CD4-positive, alpha-beta T cell treated with Interleukin-15 for 1 hour (primary cell): ENCODE results near the gene PRICKLE3.
"Not testable (repeated sequence)": the region's sequence is repeated elsewhere in the genome, so short reads cannot be mapped to it uniquely, and the experiment has no call there.

Experiments used
- DNase-seq: peaks from one replicate; pipeline ENCODE4 v3.0.0-alpha.2; 2020

Gene PRICKLE3

DNA sequence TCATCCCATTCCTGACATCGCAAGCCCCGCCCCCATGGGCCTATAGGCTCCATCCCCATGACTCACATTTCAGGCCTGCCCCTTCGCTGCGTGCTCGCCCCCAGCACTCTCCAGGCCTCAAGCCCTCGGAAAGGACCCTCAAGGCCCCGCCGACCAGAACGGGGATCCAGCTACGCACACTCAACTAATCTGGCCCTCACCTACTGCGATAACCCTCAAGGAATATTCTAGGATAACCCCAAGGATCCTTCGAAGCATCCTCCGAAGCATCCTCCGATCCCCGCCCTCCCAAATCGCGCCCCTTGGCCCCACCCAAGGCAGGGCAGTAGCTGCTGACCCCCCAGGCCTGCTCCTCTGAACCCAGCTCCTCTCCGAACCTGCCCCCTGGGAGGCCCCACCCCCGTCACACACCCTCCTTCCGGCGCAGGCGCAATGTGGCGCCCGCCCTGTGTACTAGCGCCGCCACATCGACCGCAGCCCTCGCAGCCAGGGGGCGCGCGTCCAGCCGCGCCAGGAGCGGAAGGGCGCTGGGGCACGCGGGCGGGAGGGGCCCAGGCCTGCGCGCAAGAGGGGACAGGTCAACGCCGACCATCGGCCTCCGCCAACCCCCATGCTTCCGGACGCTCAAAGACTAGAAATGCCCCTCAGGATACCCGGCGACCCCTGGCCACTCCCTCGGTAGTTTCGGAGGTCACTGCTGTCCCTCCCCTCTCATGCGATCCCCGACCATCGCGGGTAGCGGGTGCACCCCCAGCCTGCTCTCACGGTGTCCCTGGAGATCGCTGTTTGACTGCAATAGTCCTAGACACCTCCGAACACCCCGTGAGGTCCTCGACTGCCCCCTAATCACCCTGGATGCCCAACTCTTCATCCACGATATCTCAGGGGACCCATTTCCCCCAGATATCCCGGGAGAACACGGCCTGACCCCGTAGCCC lies 30.0 kb downstream of the PRICKLE3 start:
- DNase-seq = peak; percentile 89

DNA sequence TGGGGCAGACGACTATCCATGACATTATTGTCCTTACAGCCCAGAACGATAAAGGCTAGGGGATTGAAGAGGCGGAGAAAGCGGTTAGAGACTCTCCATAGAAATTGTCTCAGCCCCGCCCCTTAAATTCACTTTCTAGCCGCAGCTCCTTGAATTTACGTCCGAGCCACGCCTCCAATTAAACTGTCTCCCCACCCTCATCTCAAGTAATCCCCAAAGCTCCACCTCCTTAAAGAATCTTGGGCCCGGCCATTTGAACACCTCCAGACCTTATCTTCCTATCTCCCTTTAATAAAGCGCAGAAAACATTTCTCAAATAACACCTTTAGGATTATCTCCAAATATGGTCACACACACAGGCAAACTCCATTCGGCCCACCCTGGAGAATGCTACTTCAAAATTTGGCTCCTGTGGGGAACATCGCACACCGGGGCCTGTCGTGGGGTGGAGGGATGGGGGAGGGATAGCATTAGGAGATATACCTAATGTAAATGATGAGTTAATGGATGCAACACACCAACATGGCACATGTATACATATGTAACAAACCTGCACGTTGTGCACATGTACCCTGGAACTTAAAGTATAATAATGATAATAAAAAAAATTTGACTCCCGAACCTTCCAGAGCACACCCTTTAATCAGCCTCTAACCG lies 30.8 kb downstream of the PRICKLE3 start:
- DNase-seq = peak; percentile 36

DNA sequence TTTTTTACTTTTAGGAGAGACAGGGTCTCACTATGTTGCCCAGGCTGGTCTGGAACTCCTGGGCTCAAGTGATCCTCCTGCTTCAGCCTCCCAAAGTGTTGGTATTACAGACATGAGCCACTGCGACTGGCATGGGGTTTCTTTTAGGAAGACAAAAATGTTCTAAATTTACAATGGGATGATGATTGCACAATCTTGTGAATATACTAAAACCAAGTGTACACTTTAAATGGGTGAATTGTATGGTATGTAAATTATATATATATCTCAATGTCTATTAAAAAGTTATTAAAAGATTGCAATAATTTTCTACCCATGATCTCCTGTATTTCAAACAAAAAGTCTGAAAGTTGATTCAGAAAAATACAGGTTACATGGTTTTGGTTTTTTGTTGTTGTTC lies 32.7 kb downstream of the PRICKLE3 start:
- no peak for DNase-seq

DNA sequence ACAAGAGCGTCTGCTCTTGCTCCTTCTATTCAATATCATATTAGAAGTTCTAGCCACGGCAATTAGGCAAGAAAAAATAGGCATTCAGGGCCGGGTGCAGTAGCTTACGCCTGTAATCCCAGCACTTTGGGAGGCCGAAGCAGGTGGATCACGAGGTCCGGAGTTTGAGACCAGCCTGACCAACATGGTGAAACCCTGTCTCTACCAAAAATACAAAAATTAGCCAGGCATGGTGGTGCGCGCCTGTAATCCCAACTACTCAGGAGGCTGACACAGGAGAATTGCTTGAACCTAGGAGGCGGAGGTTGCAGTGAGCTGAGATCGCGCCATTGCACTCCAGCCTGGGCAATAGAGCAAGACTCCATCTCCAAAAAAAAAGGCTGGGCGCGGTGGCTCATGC lies 36.9 kb downstream of the PRICKLE3 start:
- DNase-seq = not testable (repeated sequence)

DNA sequence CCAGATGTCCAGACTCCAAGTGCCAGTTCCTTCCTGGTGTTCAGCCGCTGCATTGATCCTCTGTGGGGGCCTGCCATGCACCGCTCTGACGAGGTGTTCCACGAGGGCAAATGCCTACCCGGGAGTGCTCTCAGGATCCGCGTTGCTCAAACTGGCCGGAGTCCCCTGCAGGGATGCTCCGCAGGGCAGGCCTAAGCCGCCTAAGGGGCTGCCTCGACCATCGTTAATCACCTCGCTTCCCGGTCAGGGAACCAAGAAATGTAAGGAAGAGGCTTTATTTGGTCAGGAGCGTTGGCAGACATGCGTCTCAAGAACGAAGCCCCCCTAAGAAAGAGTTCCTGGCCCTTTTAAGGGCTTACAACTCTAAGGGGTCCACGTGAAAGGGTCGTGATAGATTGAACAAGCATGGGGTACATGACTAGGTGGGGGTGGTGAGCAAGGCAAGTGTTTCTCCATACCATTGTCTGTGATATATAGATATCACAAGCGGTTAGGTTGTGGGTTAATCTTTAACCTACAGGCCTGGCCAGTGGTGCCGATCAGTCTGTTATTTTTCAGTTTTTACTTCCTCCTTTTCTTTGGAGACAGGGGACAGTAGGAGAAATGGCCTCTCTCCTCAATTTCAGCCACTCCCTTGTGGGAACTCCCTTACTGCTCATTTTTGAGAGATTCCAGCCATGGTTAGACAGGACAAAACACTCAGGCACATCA lies 37.6 kb downstream of the PRICKLE3 start:
- DNase-seq = not testable (repeated sequence)

DNA sequence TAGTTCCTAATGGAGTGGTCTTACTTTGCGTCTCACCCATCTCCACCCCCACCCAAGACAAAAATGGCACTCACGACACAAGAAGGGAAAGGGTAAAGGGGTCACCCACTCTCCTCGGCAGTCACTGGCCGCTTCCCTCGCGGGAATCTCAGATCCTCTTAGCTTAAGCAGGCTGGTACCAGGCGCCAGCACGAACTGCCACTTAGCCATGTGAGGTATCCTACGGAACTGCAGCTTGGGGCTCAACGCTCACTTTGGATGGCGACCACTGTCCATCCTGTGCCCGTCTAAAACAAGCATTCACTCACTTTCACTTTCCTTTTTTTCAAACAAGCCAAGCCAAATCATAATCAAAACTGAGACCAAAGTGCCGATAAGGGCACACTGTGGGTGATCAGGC lies 38.2 kb downstream of the PRICKLE3 start:
- no peak for DNase-seq

DNA sequence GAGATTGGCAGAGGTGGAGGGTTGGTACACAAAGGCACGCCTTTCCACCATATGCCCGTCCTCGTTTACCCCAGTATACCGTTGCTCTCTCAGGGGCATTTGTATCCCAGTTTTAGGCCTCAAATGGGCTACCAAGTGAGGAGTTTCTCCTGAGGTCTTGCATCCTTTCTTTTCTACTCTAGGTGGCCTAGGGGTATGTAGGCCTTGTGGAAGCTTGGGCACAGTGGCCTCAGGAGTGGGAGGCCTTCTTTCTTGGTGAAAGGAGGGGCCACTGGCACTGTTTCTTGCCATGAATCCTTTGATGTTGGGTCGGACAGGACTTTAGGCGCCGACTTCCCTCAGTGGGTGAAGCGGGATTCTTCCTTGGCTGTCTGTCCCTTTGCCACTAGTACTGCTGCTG lies 38.9 kb downstream of the PRICKLE3 start:
- DNase-seq = no peak

DNA sequence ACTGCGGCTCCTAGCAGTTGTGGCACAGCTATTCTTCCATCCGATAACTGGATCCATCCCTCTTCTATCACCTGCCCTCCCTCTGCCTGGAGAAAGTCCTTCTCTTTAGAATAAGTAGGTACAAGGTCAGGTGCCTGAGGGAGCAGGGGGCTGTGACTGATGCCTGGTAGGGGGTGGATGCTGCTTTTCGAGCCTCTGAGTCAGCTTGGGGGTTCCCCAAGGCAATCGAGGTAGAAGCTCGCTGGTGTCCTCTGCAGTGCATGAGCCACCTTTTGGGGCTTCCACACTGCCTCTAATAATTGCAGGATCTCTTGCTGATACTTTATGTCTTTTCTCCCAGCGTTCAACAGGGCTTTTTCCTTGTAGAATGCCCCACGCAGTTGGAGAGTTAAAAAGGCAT lies 43.0 kb downstream of the PRICKLE3 start:
- DNase-seq = not testable (repeated sequence)

DNA sequence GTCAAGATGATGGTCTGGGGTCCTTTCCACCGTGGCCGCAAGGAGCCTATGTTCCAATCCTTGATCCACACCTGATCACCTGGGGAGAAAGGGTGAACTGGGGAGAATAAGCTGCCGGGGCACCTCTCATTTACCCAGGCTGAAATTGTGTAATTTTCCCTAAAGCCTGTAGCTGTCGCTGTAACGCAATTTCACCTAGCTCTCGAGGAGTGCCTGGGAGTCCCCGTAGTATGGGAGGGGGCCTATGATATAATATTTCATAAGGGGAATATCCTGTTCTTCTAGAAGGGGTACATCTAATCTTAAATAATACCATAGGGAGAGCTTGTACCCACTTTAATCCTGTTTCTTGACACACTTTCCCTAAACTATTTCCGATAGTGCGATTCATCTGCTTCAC lies 43.9 kb downstream of the PRICKLE3 start:
- DNase-seq = not testable (repeated sequence)

DNA sequence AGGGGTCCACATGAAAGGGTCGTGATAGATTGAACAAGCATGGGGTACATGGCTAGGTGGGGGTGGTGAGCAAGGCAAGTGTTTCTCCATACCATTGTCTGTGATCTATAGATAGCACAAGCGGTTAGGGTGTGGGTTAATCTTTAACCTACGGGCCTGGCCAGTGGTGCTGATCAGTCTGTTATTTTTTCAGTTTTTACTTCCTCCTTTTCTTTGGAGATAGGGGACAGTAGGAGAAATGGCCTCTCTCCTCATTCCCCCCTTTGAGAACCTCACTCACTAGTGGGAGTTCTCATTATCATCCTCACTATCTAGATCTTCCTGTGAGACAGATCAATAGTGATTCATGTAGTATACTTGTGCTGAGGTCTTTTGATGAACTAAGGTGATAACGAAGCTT lies 46.5 kb downstream of the PRICKLE3 start:
- no peak for DNase-seq

DNA sequence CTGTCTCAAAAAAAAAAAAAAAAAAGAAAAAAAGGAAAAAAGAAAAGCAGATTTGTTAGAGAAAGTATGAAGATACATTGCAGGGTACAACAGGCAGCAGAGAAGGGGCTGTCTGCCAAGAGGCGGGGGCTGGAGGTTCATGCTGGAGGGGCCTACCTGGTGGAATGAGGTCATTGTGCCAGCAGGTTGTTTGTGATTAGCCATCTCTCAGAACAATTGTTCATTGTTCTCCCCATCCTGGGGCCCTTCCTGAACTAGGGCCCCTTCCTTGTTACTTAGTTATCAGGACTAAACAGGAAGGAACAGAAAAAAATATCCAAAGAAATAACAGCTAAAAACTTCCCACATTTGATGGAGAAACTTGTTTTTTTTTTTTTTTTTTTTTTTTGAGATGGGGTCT lies 48.7 kb downstream of the PRICKLE3 start:
- no peak for DNase-seq

DNA sequence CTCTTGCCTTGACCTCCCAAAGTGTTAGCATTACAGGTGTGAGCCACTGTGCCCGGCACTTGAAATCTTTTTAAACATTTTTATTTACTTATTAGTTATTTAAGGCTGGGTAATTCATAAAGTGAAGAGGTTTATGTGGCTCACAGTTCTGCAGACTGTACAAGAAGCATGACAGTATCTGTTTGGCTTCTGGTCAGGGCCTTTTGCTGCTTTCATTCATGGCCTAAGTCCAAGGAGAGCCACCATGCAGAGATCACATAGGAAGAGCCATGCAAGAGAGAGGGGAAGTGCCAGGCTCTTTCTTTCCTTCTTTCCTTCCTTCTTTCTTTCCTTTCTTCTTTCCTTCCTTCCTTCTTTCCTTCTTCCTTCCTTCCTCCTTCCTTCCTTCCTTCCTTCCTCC lies 52.4 kb downstream of the PRICKLE3 start:
- no peak for DNase-seq

DNA sequence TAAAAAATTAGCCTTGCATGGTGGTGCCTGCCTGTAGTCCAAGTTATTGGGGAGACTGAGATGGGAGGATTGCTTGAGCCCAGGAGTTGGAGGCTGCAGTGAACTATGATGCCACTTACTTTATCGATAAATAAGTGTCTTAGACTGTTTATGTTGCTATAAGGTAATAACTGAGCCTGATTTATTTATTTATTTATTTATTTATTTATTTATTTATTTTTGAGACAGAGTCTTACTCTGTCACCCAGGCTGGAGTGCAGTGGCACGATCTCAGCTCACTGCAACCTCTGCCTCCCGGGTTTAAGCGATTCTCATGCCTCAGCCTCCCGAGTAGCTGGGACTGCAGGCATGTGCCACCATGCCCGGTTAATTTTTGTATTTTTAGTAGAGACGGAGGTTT lies 53.9 kb downstream of the PRICKLE3 start:
- DNase-seq = not testable (repeated sequence)

DNA sequence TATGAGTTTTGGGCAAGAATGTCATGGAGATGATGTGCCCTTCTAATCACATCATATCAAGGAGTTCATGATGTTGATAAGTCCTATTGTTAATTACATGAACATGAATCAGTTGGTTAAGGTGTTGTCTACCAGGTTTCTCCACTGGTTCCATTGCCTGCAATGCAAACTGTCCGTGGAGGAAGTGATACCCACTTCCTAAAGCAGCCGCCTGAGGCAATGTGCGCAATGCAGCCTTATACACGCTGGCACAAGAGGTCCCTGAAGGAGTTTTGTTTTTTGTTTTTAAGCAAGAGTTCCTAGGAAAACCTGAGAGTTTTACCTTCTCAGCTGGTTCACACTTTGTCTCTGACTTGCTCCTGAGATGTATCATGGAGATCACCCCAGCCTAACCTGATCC lies 56.7 kb downstream of the PRICKLE3 start:
- no peak for DNase-seq

DNA sequence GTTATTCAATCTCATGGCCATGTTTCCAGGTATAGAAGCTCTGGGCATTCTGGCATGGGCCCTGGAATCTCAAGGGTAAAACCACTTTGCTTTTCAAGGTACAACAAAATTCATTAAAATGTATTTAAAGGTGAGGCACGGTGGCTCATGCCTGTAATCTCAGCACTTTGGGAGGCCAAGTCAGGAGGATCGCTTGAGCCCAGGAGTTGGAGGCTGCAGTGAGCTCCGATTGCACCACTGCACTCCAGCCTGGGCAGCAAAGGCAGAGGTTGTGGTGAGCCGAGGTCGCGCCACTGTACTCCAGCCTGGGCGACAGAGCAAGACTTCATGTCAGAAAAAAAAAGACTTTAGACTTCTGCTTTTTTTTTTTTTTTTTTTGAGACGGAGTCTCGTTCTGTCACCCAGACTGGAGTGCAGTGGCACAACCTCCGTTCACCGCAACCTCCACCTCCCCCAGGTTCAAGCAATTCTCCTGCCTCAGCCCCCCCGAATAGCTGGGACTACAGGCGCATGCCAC lies 58.4 kb downstream of the PRICKLE3 start:
- DNase-seq = not testable (repeated sequence)
